Inflammatory macrophage (primary cell): ENCODE measurements around the gene TTLL9.

Experiments
- DNase-seq, 2 donors: peaks; one replicate each; pipeline ENCODE4 v3.0.0-alpha.2; 2020 to 2022

The TTLL9 gene

GRCh38 chr20:31890646-31891045 is 20.2 kb downstream of the TTLL9 start:
- no peak for DNase-seq

DNA sequence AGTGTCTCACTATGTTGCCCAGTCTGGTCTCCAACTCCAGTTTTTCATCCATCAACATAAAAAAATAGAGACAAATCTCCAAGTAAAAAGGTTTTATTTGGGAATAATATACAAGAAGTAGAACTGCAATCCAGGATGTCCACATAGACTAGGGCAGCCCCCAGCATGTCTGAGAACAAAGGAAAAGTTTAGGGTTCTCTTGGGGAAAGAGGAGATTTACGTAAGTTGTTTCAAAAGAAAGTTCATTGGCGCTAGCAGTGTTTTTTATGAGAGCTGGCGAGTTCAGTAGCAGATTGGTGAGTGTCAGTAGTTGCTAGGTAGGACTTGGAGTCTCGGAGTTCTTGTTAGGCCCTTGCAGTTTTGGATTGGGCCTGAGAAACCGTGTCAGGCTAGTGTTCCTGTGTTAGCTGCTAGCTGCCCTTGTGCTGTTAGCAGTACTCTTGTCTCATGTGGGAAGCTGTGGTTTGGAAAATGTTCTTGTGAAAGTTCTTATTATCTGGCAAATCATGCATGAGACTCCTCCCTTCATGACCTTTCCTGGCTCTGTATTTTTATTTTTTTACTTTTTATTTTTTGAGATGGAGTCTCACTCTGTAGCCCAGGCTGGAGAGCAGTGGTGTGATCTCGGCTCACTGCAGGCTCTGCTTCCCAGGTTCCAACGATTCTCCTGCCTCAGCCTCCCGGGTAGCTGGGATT is 24.7 kb downstream of the TTLL9 start:
- peak; percentile 94 to 95 for DNase-seq

DNA sequence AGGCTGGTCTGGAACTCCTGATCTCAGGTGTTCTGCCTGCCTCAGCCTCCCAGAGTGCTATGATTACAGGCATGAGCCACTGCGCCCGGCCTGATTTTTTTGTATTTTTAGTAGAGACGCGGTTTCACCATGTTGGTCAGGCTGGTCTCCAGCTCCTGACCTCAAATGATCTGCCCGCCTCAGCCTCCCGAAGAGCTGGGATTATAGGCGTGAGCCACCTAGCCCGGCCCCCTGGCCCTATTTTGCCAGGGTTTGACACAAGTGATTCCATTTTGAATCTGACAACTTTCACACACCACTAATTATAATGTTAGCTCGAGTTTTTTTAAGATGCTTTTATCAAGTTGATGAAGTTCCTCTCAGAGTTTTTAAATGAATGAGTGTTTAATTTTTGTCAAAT is 25.6 kb downstream of the TTLL9 start:
- no peak for DNase-seq

- DNase-seq, result no peak
Measured at GRCh38 chr20:31897541-31897940, 27.1 kb downstream of the TTLL9 start.

- DNase-seq, result no peak
Measured at GRCh38 chr20:31901615-31902014, 31.2 kb downstream of the TTLL9 start.

- no peak for DNase-seq
Measured at GRCh38 chr20:31903627-31904386, 33.4 kb downstream of the TTLL9 start.

DNA sequence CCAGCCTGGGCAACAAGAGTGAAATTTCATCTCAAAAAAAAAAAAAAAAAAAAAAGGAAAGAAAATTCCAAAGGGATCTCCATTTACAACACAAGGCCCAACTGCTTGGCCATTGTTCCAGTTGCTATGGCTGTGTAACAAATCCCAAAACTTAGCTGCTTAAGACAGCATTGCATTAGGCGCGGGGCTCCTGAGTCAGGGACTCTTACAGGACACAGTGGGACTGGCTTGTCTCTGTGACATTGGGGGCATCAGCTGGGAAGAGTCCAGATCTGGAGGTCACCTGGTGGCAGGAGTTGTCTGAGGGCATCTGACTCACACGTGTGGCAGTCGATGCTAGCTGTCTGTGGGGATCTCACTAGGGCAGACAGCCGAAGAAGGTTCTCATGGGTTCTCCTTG is 35.6 kb downstream of the TTLL9 start:
- DNase-seq, result no peak

- DNase-seq, result no peak
Measured at GRCh38 chr20:31907046-31907445, 36.6 kb downstream of the TTLL9 start.

DNA sequence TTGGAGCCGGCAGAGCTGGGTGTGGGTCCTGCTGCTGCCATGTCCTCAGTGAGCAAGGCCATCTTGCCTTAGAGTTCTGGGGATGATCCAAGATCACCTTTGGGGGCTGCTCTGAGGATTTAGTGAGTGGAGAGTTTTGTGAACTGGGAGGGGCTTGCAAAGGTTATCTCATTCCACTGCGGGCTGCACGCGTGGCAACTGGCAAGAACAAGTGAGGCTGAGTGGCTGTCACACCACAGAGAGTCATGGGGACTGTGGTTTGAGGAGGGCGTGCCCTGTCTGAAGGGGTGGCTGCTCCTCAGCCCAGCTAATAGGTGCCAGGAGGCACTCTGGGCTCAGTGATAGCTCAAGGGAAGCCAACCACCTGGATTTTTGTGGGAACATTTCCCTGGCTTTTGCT is 37.6 kb downstream of the TTLL9 start:
- no peak for DNase-seq

DNA sequence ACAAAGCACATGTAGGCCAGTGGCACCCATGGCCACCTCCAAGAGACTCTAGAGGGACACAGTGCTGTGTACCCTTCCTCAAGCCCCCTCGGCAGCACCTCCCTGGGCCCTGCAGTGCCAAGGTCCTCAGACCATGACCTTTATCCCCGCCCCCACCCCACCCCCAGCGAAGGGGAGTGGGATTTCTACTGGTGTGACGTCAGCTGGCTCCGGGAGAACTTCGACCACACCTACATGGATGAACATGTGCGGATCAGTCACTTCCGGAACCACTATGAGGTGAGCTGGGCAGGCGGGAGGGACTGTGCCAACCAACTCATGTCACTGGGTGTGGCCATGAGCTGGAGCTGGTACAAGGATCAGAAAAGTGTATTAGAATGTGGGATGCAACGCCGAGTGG is 38.0 kb downstream of the TTLL9 start:
- no peak for DNase-seq

- no peak for DNase-seq
Measured at GRCh38 chr20:31909253-31910070, 39.0 kb downstream of the TTLL9 start.

GRCh38 chr20:31910071-31910803 is 39.8 kb downstream of the TTLL9 start:
- DNase-seq, result no peak

- no peak for DNase-seq
Measured at GRCh38 chr20:31913431-31914157, 43.2 kb downstream of the TTLL9 start.

GRCh38 chr20:31914170-31914569 is 43.7 kb downstream of the TTLL9 start:
- DNase-seq, result no peak

- DNase-seq, result no peak
Measured at GRCh38 chr20:31915491-31916280, 45.3 kb downstream of the TTLL9 start.

DNA sequence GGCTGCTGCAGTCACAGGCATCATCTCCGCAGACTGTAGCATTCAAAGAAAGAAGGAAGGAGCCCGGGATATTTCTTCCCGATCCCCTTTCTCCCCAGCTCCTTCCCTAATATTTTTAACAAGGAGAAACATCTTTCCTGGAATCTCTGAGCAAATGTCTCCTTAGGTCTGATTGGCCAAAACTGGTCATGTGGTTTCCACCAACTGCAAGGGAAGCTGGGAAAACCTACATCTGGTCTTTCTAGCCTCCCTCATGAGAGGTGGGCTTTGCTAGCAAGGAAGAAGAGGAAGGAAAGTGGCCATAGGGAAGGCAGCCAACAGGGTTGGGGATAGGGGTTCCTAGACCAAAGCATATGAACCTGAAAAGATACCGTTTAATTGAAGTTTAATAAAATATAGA is 46.3 kb downstream of the TTLL9 start:
- no peak for DNase-seq

- peak; percentile 49 to 54 for DNase-seq
Measured at GRCh38 chr20:31917962-31918412, 47.6 kb downstream of the TTLL9 start.

GRCh38 chr20:31918466-31919105 is 48.2 kb downstream of the TTLL9 start:
- DNase-seq, result no peak

DNA sequence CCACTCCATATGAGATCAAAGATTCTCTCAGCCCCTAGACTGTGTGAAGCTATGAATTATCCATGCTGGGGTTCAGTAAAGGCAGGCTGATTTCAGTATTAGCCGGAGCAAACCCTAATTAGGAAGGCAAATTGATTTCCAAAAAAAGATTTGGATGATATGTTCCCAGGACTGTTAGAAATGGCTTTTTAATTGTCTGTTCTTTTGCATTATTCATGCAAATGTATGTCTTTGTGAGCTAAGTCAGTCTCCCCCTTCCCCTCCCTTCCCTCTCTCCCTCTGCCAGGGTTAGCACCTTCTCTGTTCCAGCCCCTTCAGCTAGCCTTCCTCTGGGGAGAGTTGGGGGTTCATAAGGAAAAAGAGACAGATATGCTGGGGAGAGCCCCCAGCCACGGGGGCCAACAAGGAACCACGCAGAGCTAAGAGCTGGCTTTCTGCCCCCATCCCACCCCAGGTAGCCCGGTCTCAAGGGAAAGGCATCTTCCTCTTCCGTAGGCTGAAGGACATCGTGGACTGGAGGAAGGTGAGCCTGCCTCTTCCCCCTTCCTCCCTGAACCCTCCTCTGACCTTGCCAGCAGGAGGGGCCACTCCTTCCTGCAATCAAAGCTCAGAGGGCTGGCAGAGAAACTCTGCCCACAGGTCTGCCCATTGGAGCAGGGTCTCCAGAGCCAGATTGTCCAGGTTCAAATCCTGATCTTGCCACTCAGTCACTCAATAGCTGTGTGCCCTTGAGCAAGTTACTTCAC is 49.1 kb downstream of the TTLL9 start:
- no peak for DNase-seq
